IMR-90 (cell line): ENCODE results near the gene SRGAP3. TPM values are rescaled to one million over a fixed set of nuclear protein-coding genes. Genes with fewer than 3 reads are reported as not detected.

Experiments used
- ATAC-seq: fragments of 200-7000 bp; cut with Tn5 transposase; 2 replicates; pipeline ENCODE4 v1.9.1; 2020; ENCODE audit warnings: low read depth, mild to moderate bottlenecking, moderate library complexity
- BruUV-seq: library from RNA; stranded (reverse); fragments of 400-500 nt; replicated peaks from 2 replicates; lab custom pipeline; 2021; lab: Mats Ljungman, UMichigan
- CTCF ChIA-PET: fragments of 300-600 bp; formaldehyde crosslinking; extraction: SDS; loops from one replicate; lab custom pipeline; 2021; ENCODE audit warnings: antibody characterized with exemption; lab: Yijun Ruan, JAX
- POLR2A ChIA-PET: fragments of 300-600 bp; sonication (Branson Sonifier 250); formaldehyde crosslinking; loops from one replicate; lab custom pipeline; 2022; ENCODE audit warnings: antibody characterized with exemption; ENCODE audit not compliant: unreplicated experiment; lab: Charles Lee
- DNase-seq: peaks from one replicate; pipeline ENCODE4 v3.0.0; 2013
- H2AFZ ChIP-seq: replicated peaks from 2 replicates; pipeline ENCODE3; 2013; ENCODE audit warnings: low read length, mild to moderate bottlenecking; ENCODE audit not compliant: poor library complexity
- H2AK5ac ChIP-seq: 2 replicates; pipeline ENCODE4 v1.6.1; 2013; ENCODE audit warnings: low read depth, low read length, inconsistent platforms
- H2AK9ac ChIP-seq: replicated peaks from 2 replicates; pipeline ENCODE3; 2013; ENCODE audit warnings: mild to moderate bottlenecking, low read depth, low read length, moderate library complexity; ENCODE audit not compliant: poor library complexity
- H2BK120ac ChIP-seq: 2 replicates; pipeline ENCODE4 v1.6.1; 2013; ENCODE audit warnings: low read depth, low read length, inconsistent platforms
- H2BK15ac ChIP-seq: 3 replicates; pipeline ENCODE4 v1.6.1; 2013; ENCODE audit warnings: low read depth, low read length, inconsistent platforms
- H2BK20ac ChIP-seq: 2 replicates; pipeline ENCODE4 v1.6.1; 2013; ENCODE audit warnings: low read depth, mild to moderate bottlenecking, inconsistent platforms, low read length, moderate library complexity
- H2BK5ac ChIP-seq: 2 replicates; pipeline ENCODE4 v1.6.1; 2013; ENCODE audit warnings: mild to moderate bottlenecking, low read depth, low read length, inconsistent platforms; ENCODE audit not compliant: poor library complexity, severe bottlenecking
- H3K14ac ChIP-seq: replicated peaks from 2 replicates; pipeline ENCODE4 v1.6.1; 2013; ENCODE audit warnings: low read depth, low read length, inconsistent platforms
- H3K18ac ChIP-seq: 2 replicates; pipeline ENCODE4 v1.6.1; 2013; ENCODE audit warnings: low read depth, low read length, control low read depth
- H3K23ac ChIP-seq: 2 replicates; pipeline ENCODE4 v1.6.1; 2013; ENCODE audit warnings: low read depth, low read length, inconsistent platforms
- H3K27ac ChIP-seq: 2 replicates; pipeline ENCODE4 v1.5.1; 2013; ENCODE audit warnings: mild to moderate bottlenecking, control low read depth, low read length; ENCODE audit not compliant: insufficient read depth
- H3K27me3 ChIP-seq: 2 replicates; pipeline ENCODE4 v1.6.1; 2013; ENCODE audit warnings: low read length; ENCODE audit not compliant: control insufficient read depth, insufficient read depth
- H3K36me3 ChIP-seq: 2 replicates; pipeline ENCODE4 v1.6.1; 2013; ENCODE audit warnings: low read length, mixed read lengths; ENCODE audit not compliant: control insufficient read depth, insufficient read depth
- H3K4ac ChIP-seq: 2 replicates; pipeline ENCODE4 v1.6.1; 2013; ENCODE audit warnings: low read depth, low read length, inconsistent platforms
- H3K4me1 ChIP-seq: 2 replicates; pipeline ENCODE4 v1.6.1; 2013; ENCODE audit warnings: low read length, mixed read lengths; ENCODE audit not compliant: control insufficient read depth, insufficient read depth
- H3K4me2 ChIP-seq: 2 replicates; pipeline ENCODE4 v1.6.1; 2013; ENCODE audit warnings: low read depth, mild to moderate bottlenecking, control low read depth, low read length, moderate library complexity
- H3K4me3 ChIP-seq: 2 replicates; pipeline ENCODE4 v1.5.1; 2013; ENCODE audit warnings: low read depth, mild to moderate bottlenecking, control low read depth, low read length, moderate library complexity; ENCODE audit not compliant: insufficient read depth
- H3K56ac ChIP-seq: 2 replicates; pipeline ENCODE4 v1.6.1; 2013; ENCODE audit warnings: low read length, inconsistent platforms; ENCODE audit not compliant: insufficient read depth; ENCODE audit errors: extremely low read depth
- H3K79me1 ChIP-seq, 2 experiments: 2 replicates each; pipeline ENCODE4 v1.6.1; 2013; ENCODE audit warnings: low read length in 2 of 2, inconsistent platforms in 1 of 2, low read depth in 1 of 2
- H3K9ac ChIP-seq: 2 replicates; pipeline ENCODE4 v1.6.1; 2013; ENCODE audit warnings: low read depth, low read length, control low read depth
- H3K9me1 ChIP-seq: 2 replicates; pipeline ENCODE4 v1.6.1; 2013; ENCODE audit warnings: low read length, inconsistent platforms; ENCODE audit not compliant: insufficient read depth
- H3K9me3 ChIP-seq: 2 replicates; pipeline ENCODE4 v1.6.1; 2013; ENCODE audit warnings: low read length; ENCODE audit not compliant: control insufficient read depth, insufficient read depth
- H4K20me1 ChIP-seq: 2 replicates; pipeline ENCODE4 v1.6.1; 2013; ENCODE audit warnings: low read length, inconsistent platforms; ENCODE audit not compliant: insufficient read depth
- H4K5ac ChIP-seq: 2 replicates; pipeline ENCODE4 v1.6.1; 2013; ENCODE audit warnings: mild to moderate bottlenecking, low read depth, low read length, control low read depth
- H4K8ac ChIP-seq, 2 experiments: 2 replicates each; pipeline ENCODE4 v1.6.1; 2013; ENCODE audit warnings: low read depth in 2 of 2, low read length in 2 of 2, control low read depth in 1 of 2, inconsistent platforms in 1 of 2
- H4K91ac ChIP-seq: 2 replicates; pipeline ENCODE4 v1.6.1; 2013; ENCODE audit warnings: low read depth, low read length, inconsistent platforms; ENCODE audit not compliant: insufficient read depth
- BHLHE40 ChIP-seq: fragments of 150-350 bp; IDR thresholded peaks from 2 replicates; pipeline ENCODE4 v1.6.1; 2016; ENCODE audit warnings: mild to moderate bottlenecking, low read depth, low read length
- CEBPB ChIP-seq: IDR thresholded peaks from 2 replicates; pipeline ENCODE4 v1.6.1; 2012; ENCODE audit warnings: low read depth, low read length, improper control_type of control experiment
- CHD1 ChIP-seq: IDR thresholded peaks from 2 replicates; pipeline ENCODE4 v1.6.1; 2012; ENCODE audit warnings: low read depth, low read length, improper control_type of control experiment
- CTCF ChIP-seq: conservative IDR thresholded peaks from 2 replicates; pipeline ENCODE4 v1.5.1; 2012; ENCODE audit warnings: mild to moderate bottlenecking, low read depth, low read length, improper control_type of control experiment
- ELK1 ChIP-seq: fragments of 150-350 bp; IDR thresholded peaks from 2 replicates; pipeline ENCODE4 v1.6.1; 2016; ENCODE audit warnings: low read depth, mild to moderate bottlenecking, low read length, moderate library complexity, borderline replicate concordance
- FOS ChIP-seq: fragments of 150-350 bp; IDR thresholded peaks from 2 replicates; pipeline ENCODE4 v1.6.1; 2016; ENCODE audit warnings: low read depth, low read length
- MAFK ChIP-seq: IDR thresholded peaks from 2 replicates; pipeline ENCODE4 v1.6.1; 2012; ENCODE audit warnings: low read depth, low read length, improper control_type of control experiment
- MAZ ChIP-seq: IDR thresholded peaks from 2 replicates; pipeline ENCODE4 v1.6.1; 2012; ENCODE audit warnings: low read depth, mild to moderate bottlenecking, low read length, improper control_type of control experiment, moderate library complexity, borderline replicate concordance
- MXI1 ChIP-seq: IDR thresholded peaks from 2 replicates; pipeline ENCODE4 v1.6.1; 2012; ENCODE audit warnings: low read depth, mild to moderate bottlenecking, low read length, moderate library complexity, borderline replicate concordance
- NFE2L2 ChIP-seq: fragments of 150-350 bp; IDR thresholded peaks from 2 replicates; pipeline ENCODE4 v1.6.1; 2016; ENCODE audit warnings: low read depth, mild to moderate bottlenecking, low read length
- POLR2A ChIP-seq: IDR thresholded peaks from 2 replicates; pipeline ENCODE4 v1.6.1; 2012; ENCODE audit warnings: mild to moderate bottlenecking, low read depth, low read length
- RAD21 ChIP-seq: IDR thresholded peaks from 2 replicates; pipeline ENCODE4 v1.6.1; 2012; ENCODE audit warnings: low read length, improper control_type of control experiment
- RCOR1 ChIP-seq: IDR thresholded peaks from 2 replicates; pipeline ENCODE4 v1.6.1; 2012; ENCODE audit warnings: mild to moderate bottlenecking, low read length, improper control_type of control experiment; ENCODE audit not compliant: insufficient replicate concordance
- RFX5 ChIP-seq: IDR thresholded peaks from 2 replicates; pipeline ENCODE4 v1.8.0; 2012; ENCODE audit warnings: low read depth, mild to moderate bottlenecking, low read length, moderate library complexity
- SMC3 ChIP-seq: fragments of 150-350 bp; IDR thresholded peaks from 2 replicates; pipeline ENCODE4 v1.6.1; 2016; ENCODE audit warnings: low read depth, mild to moderate bottlenecking, antibody characterized with exemption, low read length, moderate library complexity
- USF2 ChIP-seq: fragments of 150-350 bp; IDR thresholded peaks from 2 replicates; pipeline ENCODE4 v1.6.1; 2017; ENCODE audit warnings: mild to moderate bottlenecking, antibody characterized with exemption, low read length, low read depth
- WGBS, 2 experiments: methylation state at CpG; one replicate each; pipeline versions ENCODE4 v1.1.5 to v1.1.7; 2013; ENCODE audit warnings: missing lambda C conversion rate in 2 of 2; ENCODE audit not compliant: insufficient read length in 1 of 2; ENCODE audit errors: extremely low coverage in 2 of 2; 5-methylcytosine and 5-hydroxymethylcytosine counted together
- dilution Hi-C: fragments of 300-500 bp; cut with HindIII; formaldehyde crosslinking; loops from one replicate; pipeline ENCODE4 v1.14.3; 2018; ENCODE audit warnings: low sequenced_read_pairs; ENCODE audit not compliant: unreplicated experiment
- in situ Hi-C: fragments of 300-500 bp; cut with MboI; formaldehyde crosslinking; loops from 3 replicates; pipeline ENCODE4 v1.14.3; 2019; ENCODE audit warnings: low sequenced_read_pairs, inconsistent platforms, mixed read lengths
- intact Hi-C: fragments of 100-400 bp; cut with micrococcal nuclease; formaldehyde crosslinking; loops from 2 replicates; pipeline ENCODE4 v1.10.0; 2022
- polyA plus RNA-seq, 3 experiments: library from polyadenylated mRNA; depleted of rRNA; stranded (reverse); fragments of >200 nt; gene quantifications; 2 replicates each; pipeline ENCODE4 v1.2.3, GENCODE V29; 2012; ENCODE audit warnings: low replicate concordance in 1 of 3
- total RNA-seq: library from RNA; depleted of rRNA; stranded (reverse); fragments of >200 nt; gene quantifications from 2 replicates; pipeline ENCODE4 v1.2.3, GENCODE V29; 2012

The SRGAP3 gene
- total and polyA plus RNA-seq, 2 of the 4 experiments (the other 2 are of a cell fraction) = 0.68 to 1.4 TPM

- H4K91ac ChIP-seq = no peak overlapping the region
- no peak overlapping the region for H3K14ac ChIP-seq
- ChIA-PET POLR2A (no interaction called here), CTCF (interaction anchor here (1.0 to 2.1 kb wide), 2 partner anchors 17 to 236 kb away, joined by 3 to 6 read pairs; no protein-coding TSS in a partner anchor)
- H3K9me1 ChIP-seq = 0 out of 2 replicates have a peak, but pooled peaks cover 2% of the 10 kb centered on the region
- TF ChIP-seq CHD1 (no peak), MAZ (no peak), RCOR1 (no peak), POLR2A (no peak), CTCF (no peak), BHLHE40 (no peak), ELK1 (no peak), SMC3 (no peak), MAFK (no peak), FOS (no peak), RFX5 (no peak), NFE2L2 (no peak), CEBPB (no peak), USF2 (no peak), RAD21 (no peak), MXI1 (no peak)
- no peak overlapping the region for H3K18ac ChIP-seq
- no peak for DNase-seq
- H2BK15ac ChIP-seq = no peak overlapping the region
- no peak overlapping the region for H2AK9ac ChIP-seq
- no peak overlapping the region for H3K9ac ChIP-seq
- no peak overlapping the region for H3K4ac ChIP-seq
- intact Hi-C loops (no loop called here), dilution Hi-C loops (no loop called here), in situ Hi-C loops (no loop called here)
- no peak overlapping the region for H2AK5ac ChIP-seq
- no peak overlapping the region for H3K4me3 ChIP-seq
- no peak overlapping the region for H3K23ac ChIP-seq
- no peak overlapping the region for H2BK5ac ChIP-seq
- no peak overlapping the region for H4K8ac ChIP-seq
- H3K27me3 ChIP-seq = peaks cover 12% of the 10 kb centered on the region
- no peak overlapping the region for H2BK20ac ChIP-seq
- no peak overlapping the region for H4K5ac ChIP-seq
- H3K4me2 ChIP-seq = no peak overlapping the region
- no peaks in the 10 kb centered on the region for H3K79me1 ChIP-seq
- 100% methylated on average over 1 of the region's 3 CpGs; no CpG with 5 or more reads in 1 of the 2 experiments for WGBS, 2 experiments
- no peaks in the 10 kb centered on the region for H3K36me3 ChIP-seq
- no peaks in the 10 kb centered on the region for H3K9me3 ChIP-seq
- ATAC-seq = no peak
- no peak overlapping the region for H3K56ac ChIP-seq
- H4K20me1 ChIP-seq = no peaks in the 10 kb centered on the region
- BruUV-seq = no TSS peak
- no peak overlapping the region for H3K27ac ChIP-seq
- no peak overlapping the region for H2AFZ ChIP-seq
- H3K4me1 ChIP-seq = no peaks in the 10 kb centered on the region
- no peak overlapping the region for H2BK120ac ChIP-seq
These were observed 252.3 kb downstream of the SRGAP3 start for GRCh38 chr3:8997151-8997550.
